Activated CD8-positive, alpha-beta memory T cell treated with anti-CD3 and anti-CD28 coated beads, Interleukin-2, amount 50 U/mL, for 1 hour (primary cell): Measurements from ENCODE around the gene CAB39L.

Experiments
- DNase-seq: peaks from one replicate; pipeline ENCODE4 v3.0.0-alpha.2; 2020; ENCODE audit errors: extremely low read depth

The CAB39L gene

DNA sequence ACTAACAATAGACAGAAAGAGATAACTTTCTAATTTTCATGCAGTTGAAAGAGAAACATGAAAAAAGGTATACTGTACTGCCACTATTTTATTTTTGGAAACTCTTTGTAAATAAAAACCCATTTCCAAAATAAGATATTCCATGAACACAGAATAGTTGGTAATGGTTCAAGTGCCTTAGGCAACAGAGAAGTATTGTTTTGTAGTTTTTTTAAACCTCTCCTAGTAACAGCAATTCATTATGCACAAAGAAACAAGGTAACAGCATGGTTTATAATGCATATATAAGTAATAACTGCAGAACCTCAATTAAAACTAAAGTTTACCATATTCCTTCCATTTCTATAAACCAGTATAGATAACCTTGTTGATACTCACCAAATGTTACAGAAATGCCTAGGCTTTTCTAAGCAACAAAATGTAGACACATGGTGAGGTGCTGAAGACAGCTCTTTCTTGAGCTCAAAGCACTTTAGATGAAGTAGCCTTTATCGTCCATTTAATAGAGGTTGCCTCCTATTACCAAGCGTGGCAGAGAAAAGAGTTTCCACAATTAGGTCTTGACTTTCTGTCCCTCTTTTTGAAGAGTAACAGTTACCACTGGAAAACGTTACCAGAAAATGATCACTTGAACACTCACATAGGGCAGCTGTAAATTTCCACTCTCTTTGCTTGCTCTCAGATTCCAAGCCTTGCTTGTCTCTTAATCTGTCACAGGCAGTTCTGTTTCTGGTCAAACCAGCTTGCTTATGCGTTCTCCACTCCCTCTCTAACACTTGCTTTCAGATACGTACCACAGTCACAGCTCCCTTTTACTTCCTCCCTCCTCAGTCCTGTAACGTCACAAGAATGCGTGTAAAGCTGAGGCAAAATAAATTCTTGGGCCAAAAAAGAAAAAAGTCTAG lies 42.9 kb downstream of the CAB39L start:
- DNase-seq = no peak

- no peak for DNase-seq
These were observed 43.9 kb downstream of the CAB39L start for GRCh38 chr13:49399801-49400472.

DNA sequence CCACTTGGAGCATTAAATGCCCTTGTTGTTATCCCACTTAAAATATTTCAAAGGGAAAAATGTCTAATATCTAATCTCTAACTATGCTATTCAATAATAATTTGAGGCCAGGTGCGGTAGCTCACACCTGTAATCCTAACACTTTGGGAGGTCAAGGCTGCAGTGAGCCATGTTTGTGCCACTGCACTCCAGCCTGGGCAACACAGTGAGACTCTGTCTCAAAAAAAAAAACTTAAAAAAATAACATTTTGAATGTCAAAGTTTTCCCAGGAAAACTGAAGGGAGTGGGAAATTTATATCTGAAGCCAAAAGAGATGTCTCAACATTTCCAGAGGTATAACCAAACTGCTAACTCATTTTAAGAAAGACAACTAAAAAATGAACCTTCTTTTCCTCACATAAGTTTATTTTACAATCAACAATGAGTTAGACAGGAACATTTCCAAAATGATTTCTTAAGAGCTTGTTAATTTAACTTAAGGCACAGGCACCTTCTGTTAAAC lies 47.9 kb downstream of the CAB39L start:
- no peak for DNase-seq

GRCh38 chr13:49395451-49395865 lies 48.4 kb downstream of the CAB39L start:
- no peak for DNase-seq

GRCh38 chr13:49388091-49388635 lies 55.7 kb downstream of the CAB39L start:
- DNase-seq = no peak

DNA sequence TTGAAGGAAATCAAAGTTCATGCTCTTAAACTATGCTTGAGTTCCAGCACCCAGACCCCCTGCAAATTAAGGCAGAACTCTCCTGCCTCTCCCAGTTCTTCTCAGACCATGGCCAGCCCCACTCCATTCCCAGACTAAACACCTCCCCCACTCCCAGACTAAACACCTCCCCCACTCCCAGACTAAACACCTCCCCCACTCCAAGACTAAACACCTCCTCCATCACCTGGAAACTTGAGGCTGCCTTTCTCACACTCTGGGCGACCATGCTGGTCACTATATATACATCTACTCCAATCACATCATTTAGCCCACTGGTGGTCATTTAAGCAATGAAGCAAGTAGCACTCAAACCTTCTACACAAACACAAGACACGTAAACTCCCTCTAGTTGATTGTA lies 57.2 kb downstream of the CAB39L start:
- DNase-seq = no peak

GRCh38 chr13:49376121-49376520 lies 67.7 kb downstream of the CAB39L start:
- no peak for DNase-seq

DNA sequence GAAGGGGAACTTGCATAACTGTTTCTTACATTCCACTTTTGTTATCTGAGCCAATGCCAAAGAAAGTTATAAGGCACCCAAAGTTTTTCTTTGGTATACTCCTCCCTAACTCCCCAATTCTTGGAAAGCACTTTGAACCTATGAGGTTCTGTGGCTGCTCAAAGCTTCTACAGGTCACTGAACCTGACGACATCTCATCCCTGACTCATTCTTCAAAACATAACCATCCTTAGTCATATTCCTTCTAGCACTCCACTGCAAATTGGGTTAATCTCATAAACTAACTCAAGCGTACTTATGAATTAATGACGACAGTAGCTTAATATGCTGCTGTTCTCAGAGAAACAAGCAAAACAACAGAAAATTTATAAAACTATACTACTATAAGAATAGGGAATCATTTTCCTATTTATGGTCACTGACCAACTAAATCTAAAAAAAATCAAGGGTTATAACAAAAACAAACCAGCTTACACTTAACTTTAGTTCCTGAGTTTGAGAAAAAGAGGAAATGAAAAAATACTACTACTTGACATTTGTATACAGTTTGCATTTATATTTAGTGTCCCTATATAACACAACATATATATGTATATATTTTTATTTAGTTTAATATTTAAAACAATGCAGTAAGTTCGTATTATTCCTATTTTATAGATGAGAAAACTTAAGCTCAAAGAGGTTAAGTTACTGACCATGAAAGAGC lies 69.1 kb downstream of the CAB39L start:
- no peak for DNase-seq

DNA sequence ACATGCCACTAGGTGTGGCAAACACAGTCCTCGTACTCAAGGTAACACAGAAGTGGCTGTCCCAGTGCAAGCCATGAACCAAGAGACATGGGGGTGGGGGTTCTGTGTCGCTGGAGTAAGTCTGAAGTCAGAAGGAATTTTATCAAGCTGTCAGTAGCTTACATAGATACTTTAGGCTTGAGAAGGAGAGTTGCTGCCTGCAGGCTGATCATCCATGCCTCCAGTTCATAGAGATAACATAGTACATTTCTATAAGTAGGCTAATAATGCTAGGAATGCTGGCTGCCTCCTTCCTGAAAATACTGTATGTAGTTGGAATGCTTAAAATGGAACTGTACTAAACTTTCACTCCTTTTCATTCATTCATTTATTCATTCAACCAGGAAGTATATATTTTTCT lies 70.1 kb downstream of the CAB39L start:
- no peak for DNase-seq

GRCh38 chr13:49371943-49372613 lies 71.8 kb downstream of the CAB39L start:
- DNase-seq = no peak

DNA sequence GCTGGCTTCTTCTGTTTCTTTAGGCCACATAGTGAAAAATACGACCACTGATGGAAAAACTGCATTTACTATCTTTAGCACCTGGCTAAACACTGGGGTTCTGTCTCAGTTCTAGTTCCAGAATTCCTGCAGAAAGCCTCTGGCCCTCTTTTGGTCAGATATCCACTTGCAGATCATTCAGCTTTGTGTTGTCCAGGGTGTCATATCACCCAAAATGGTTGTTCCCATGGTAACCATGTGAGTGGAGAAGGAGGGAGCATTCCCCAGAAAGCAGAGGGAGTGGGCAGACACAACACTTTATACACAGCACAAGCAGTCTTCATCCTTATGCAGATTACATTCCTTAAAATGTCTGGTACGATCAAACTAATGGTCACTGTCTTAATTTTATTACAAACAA lies 73.5 kb downstream of the CAB39L start:
- no peak for DNase-seq

GRCh38 chr13:49369866-49370265 lies 74.0 kb downstream of the CAB39L start:
- no peak for DNase-seq

- DNase-seq = no peak
These were observed 75.2 kb downstream of the CAB39L start for GRCh38 chr13:49368688-49369087.

DNA sequence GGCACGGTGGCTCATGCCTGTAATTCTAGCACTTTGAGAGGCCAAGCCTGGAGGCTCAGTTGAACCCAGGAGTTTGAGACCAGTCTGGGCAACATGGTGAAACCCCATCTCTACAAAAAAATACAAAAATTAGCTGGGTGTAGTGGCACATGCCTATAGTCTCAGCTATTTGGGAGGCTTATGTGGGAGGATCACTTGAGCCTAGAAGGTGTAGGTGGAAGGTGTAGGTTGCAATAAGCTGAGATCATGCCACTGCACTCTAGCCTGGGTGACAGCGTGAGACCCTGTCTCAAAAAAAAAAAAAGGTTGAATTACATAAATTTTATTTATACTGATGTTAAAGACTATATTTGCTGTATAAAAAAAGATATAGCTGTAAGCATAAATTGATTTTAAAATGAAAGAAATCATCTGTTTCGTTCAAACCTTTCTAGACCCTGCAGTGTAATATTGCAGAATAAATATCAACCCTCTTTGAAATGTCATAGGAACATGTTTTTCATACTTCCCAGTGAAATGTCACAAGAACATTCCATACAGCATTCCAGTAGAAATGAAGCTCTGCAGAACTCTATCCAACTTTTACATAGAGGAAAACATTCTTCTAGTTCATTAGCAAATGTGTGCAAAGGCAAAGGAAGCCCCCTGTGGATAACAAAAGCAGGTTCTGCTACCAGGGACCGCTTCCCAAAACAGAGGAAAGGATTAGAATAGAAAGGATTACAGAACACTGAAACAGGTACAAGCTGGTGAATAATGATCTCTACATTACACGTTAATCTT lies 76.0 kb downstream of the CAB39L start:
- no peak for DNase-seq

DNA sequence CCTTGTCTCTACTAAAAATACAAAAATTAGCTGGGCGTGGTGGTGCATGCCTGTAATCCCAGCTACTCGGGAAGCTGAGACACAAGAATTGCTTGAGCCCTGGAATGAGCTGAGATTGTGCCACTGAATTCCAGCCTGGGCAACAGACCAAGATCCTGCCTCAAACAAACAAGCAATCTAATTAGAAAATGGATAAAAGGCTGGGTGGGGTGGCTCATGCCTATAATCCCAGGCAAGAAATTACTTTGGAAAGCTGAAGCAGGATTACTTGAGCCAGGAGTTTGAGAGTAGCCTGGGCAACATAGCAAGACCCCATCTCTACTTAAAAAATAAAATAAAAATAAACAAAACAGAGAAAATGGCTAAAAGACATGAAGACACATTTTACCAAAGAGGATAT lies 77.0 kb downstream of the CAB39L start:
- no peak for DNase-seq

- no peak for DNase-seq
These were observed 86.2 kb downstream of the CAB39L start for GRCh38 chr13:49357694-49358093.

- DNase-seq = no peak
These were observed 87.6 kb downstream of the CAB39L start for GRCh38 chr13:49356223-49356622.

DNA sequence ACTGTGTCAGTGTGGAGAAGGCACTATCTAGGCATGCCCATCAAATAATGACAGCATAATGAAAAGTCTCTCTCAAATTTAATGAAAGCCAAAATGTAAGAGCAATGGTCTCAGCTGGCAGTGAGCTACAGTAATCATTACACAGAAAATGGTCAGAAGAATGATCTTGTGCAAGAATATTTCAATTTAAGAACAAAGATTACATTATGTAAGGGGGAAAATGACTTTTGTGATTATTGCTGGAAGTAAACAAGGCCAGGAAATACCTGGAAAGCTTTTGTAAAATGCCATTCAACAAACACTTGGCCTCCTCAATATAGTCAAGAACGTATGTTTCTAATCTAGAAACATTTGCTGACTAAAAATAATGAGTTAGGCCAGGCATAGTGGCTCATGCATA lies 89.1 kb downstream of the CAB39L start:
- no peak for DNase-seq

DNA sequence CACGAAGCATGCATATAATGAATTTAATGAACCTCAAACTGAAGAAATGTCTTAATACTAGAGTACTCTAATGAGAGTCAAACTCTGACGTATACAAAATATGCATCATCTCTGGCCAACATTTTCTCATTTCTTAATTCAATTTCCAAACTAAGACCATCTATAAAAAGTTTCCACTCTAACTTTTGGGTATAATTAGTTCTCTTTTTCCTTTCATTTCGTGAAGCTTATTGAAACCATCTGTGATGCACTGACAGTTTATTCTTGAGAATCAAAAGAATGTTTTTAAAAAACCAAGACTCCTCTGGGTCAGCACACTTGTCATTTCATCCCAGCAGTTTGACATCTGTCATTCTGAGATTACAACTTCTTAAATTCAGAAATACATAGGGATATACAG lies 90.0 kb downstream of the CAB39L start:
- no peak for DNase-seq

GRCh38 chr13:49351871-49352270 lies 92.0 kb downstream of the CAB39L start:
- no peak for DNase-seq

DNA sequence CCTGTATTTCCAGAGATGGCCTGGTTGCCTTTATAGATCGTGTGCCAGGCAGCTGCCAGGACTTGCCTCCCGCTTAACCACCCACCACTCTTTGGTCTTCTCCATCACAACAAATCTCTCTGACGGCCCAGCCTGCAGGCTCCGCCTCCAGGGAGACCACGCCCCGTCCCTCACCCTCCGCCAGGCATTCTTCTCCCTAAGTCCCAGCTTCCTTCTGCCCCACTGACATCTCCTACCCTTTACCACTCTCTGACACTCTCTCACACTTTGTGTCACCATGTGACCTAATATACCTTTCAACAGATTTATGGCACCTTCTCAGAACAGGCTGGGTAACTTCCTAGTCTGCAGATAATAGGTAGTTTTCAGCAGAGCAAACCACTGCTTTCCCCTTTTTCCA lies 95.1 kb downstream of the CAB39L start:
- no peak for DNase-seq
